Middle frontal gyrus (tissue), 1 donor: ENCODE measurements around the gene LOC128125822.
A peak's percentile ranks its signal among the peaks of the same experiment; 100 is the strongest.
"Not testable (repeated sequence)": the region's sequence is repeated elsewhere in the genome, so short reads cannot be mapped to it uniquely, and the experiment has no call there.

Experiments used
- DNase-seq: peaks from one replicate; pipeline ENCODE4 v3.0.0-alpha.2; 2015; ENCODE audit warnings: low spot score; ENCODE audit errors: extremely low spot score

Gene LOC128125822

GRCh38 chr6:63572044-63572746 is at the start of gene LOC128125822, which contains the start of gene PTP4A1:
Gene LOC128125822 (plus strand): TSS chr6:63572480.
Gene PTP4A1 (plus strand): TSS chr6:63572480. CDS start chr6:63576881, 4,401 bp downstream.
- peak; percentile 90 for DNase-seq

GRCh38 chr6:63522911-63523287 is 49.4 kb upstream of the LOC128125822 start:
- not testable (repeated sequence) for DNase-seq

- DNase-seq: no peak
Measured at GRCh38 chr6:63523630-63524029, 48.6 kb upstream of the LOC128125822 start.

GRCh38 chr6:63525186-63525878 is 46.9 kb upstream of the LOC128125822 start:
- DNase-seq: no peak

GRCh38 chr6:63526931-63527330 is 45.3 kb upstream of the LOC128125822 start:
- no peak for DNase-seq

GRCh38 chr6:63527658-63528514 is 44.4 kb upstream of the LOC128125822 start:
- DNase-seq: no peak

GRCh38 chr6:63529498-63529897 is 42.8 kb upstream of the LOC128125822 start:
- no peak for DNase-seq

GRCh38 chr6:63530182-63530581 is 42.1 kb upstream of the LOC128125822 start:
- DNase-seq: no peak

- no peak for DNase-seq
Measured at GRCh38 chr6:63530991-63531390, 41.3 kb upstream of the LOC128125822 start.

- no peak for DNase-seq
Measured at GRCh38 chr6:63533026-63533425, 39.3 kb upstream of the LOC128125822 start.

- DNase-seq: no peak
Measured at GRCh38 chr6:63533952-63534351, 38.3 kb upstream of the LOC128125822 start.

GRCh38 chr6:63537201-63537958 is 34.9 kb upstream of the LOC128125822 start:
- no peak for DNase-seq

GRCh38 chr6:63537959-63538300 is 34.4 kb upstream of the LOC128125822 start:
- no peak for DNase-seq

GRCh38 chr6:63538550-63538949 is 33.7 kb upstream of the LOC128125822 start:
- DNase-seq: no peak

- DNase-seq: no peak
Measured at GRCh38 chr6:63543001-63543400, 29.3 kb upstream of the LOC128125822 start.

- DNase-seq: no peak
Measured at GRCh38 chr6:63543982-63544381, 28.3 kb upstream of the LOC128125822 start.

- no peak for DNase-seq
Measured at GRCh38 chr6:63546236-63546635, 26.0 kb upstream of the LOC128125822 start.

GRCh38 chr6:63546697-63547096 is 25.6 kb upstream of the LOC128125822 start:
- DNase-seq: no peak

- no peak for DNase-seq
Measured at GRCh38 chr6:63549076-63549475, 23.2 kb upstream of the LOC128125822 start.

GRCh38 chr6:63553208-63553607 is 19.1 kb upstream of the LOC128125822 start:
- DNase-seq: no peak

- DNase-seq: no peak
Measured at GRCh38 chr6:63553900-63554299, 18.4 kb upstream of the LOC128125822 start.
